Mesodermal cell (in vitro differentiated cells): ENCODE measurements around the gene PXN.

Experiments used
- H3K27ac ChIP-seq: 2 replicates; pipeline ENCODE4 v1.7.0; 2013; ENCODE audit warnings: mild to moderate bottlenecking, low read depth, low read length, moderate library complexity; ENCODE audit not compliant: severe bottlenecking
- H3K36me3 ChIP-seq: 2 replicates; pipeline ENCODE4 v1.7.1; 2013; ENCODE audit warnings: mild to moderate bottlenecking, low read length, moderate library complexity; ENCODE audit not compliant: control insufficient read depth, insufficient read depth
- H3K4me1 ChIP-seq: one replicate; pipeline ENCODE4 v1.7.1; 2013; ENCODE audit warnings: mild to moderate bottlenecking, low read length; ENCODE audit not compliant: insufficient read depth, control insufficient read depth, poor library complexity, severe bottlenecking
- H3K4me3 ChIP-seq: 2 replicates; pipeline ENCODE4 v1.7.0; 2013; ENCODE audit warnings: low read length, control low read depth, mild to moderate bottlenecking; ENCODE audit not compliant: insufficient read depth, poor library complexity, severe bottlenecking; ENCODE audit errors: extremely low read depth
- H3K9me3 ChIP-seq: 2 replicates; pipeline ENCODE4 v1.7.1; 2013; ENCODE audit warnings: mild to moderate bottlenecking, low read length, moderate library complexity; ENCODE audit not compliant: control insufficient read depth
- WGBS, 2 experiments: methylation state at CpG; one replicate each; pipeline ENCODE4 v1.1.5; 2013; ENCODE audit warnings: missing lambda C conversion rate in 2 of 2; ENCODE audit not compliant: insufficient coverage in 2 of 2; 5-methylcytosine and 5-hydroxymethylcytosine counted together

PXN gene

DNA sequence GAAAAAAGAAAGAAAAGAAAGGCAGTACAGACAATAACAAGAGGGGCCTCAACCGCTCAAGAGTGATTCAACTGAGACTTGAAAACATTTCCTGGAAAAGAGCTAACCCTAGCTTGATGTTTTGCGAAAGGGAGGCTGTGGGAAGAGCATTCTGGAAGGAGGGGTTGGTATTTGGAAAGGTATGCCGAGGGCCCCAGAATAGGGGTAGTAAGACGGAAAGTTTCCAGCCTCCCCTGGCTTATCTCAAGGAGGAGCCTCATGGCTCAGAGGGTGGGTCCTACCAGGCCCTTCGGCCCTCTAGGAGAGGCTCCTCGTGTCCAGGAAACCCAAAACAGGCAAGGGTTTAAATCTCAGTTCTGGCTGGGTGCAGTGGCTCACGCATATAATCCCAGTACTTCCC is 17.8 kb upstream of the PXN start:
- Histone ChIP-seq H3K4me1 (peaks cover 14% of the 10 kb centered on the region), H3K4me3 (no peak overlapping the region), H3K36me3 (no peaks in the 10 kb centered on the region), H3K27ac (no peak overlapping the region), H3K9me3 (no peaks in the 10 kb centered on the region)
- WGBS, 2 experiments: 76 to 81% methylated on average over 6 to 7 of the region's 7 CpGs

GRCh38 chr12:120278137-120279069 is 12.9 kb upstream of the PXN start:
- Histone ChIP-seq H3K9me3 (no peaks in the 10 kb centered on the region), H3K27ac (no peak overlapping the region), H3K4me3 (no peak overlapping the region), H3K4me1 (peaks cover 4% of the 10 kb centered on the region), H3K36me3 (no peaks in the 10 kb centered on the region)
- WGBS, 2 experiments: 96 to 98% methylated on average over 36 to 48 of the region's 57 CpGs

DNA sequence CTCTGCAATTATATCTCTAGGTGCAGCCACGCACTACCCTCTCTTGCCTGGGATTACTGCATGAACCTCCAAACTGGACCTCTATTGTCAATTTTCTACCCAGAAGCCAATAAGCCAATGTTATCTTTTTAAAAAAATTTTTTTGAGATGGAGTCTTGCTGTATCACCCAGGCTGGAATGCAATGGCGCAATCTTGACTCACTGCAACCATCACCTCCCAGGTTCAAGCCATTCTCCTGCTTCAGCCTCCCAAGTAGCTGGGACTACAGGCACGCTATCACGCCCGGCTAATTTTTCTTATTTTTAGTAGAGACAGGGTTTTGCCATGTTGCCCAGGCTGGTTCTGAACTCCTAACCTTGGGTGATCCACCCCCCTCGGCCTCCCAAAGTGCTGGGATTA is 11.2 kb upstream of the PXN start:
- Histone ChIP-seq H3K4me1 (no peaks in the 10 kb centered on the region), H3K9me3 (no peaks in the 10 kb centered on the region), H3K36me3 (no peaks in the 10 kb centered on the region), H3K4me3 (no peak overlapping the region), H3K27ac (no peak overlapping the region)
- WGBS, 2 experiments: 97 to 100% methylated on average over 2 to 5 of the region's 6 CpGs

GRCh38 chr12:120267736-120268135 is 2.2 kb upstream of the PXN start:
- no peak overlapping the region for H3K27ac ChIP-seq
- no peak overlapping the region for H3K4me3 ChIP-seq
- 85 to 88% methylated on average over 3 to 4 of the region's 4 CpGs for WGBS, 2 experiments
- H3K9me3 ChIP-seq: no peaks in the 10 kb centered on the region
- peaks cover 10% of the 10 kb centered on the region for H3K36me3 ChIP-seq
- H3K4me1 ChIP-seq: peaks cover 20% of the 10 kb centered on the region

DNA sequence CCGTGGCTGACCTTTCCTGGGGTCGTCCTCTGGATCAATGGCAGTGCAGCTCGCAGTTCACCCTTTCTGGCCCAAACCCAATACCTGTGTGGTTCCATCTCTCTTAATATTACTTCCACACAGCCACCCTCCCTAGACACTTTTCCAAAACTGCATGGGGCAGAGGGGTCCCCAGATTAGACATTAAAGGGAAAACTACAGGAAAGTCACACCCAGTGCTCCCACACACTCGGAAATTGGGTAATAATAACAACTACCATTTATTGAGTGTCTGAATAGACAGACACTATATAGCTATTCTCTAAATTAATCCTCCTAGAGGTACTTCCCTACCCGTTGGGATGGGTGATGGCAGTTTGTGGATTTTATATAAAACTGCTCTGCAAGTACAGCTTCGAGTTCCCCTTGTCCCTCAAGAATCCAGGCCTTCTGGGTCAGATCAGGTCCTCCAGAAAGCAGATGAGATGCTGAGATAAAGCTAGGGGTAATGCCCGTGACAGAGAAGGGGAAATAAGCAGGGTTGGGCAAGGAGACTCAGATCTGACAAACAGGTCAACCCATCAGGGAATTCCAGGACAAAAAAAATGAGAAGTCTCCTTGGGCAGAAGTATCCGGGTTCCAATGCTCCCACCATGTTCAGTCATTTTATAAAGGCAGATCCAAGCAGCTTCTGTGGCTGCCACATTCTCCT is 795 bp upstream of the PXN start:
- Histone ChIP-seq H3K27ac (no peak overlapping the region), H3K36me3 (peaks cover 23% of the 10 kb centered on the region), H3K4me1 (peaks cover 31% of the 10 kb centered on the region), H3K9me3 (no peaks in the 10 kb centered on the region), H3K4me3 (no peak overlapping the region)
- 95 to 97% methylated on average over 3 to 6 of the region's 8 CpGs for WGBS, 2 experiments

DNA sequence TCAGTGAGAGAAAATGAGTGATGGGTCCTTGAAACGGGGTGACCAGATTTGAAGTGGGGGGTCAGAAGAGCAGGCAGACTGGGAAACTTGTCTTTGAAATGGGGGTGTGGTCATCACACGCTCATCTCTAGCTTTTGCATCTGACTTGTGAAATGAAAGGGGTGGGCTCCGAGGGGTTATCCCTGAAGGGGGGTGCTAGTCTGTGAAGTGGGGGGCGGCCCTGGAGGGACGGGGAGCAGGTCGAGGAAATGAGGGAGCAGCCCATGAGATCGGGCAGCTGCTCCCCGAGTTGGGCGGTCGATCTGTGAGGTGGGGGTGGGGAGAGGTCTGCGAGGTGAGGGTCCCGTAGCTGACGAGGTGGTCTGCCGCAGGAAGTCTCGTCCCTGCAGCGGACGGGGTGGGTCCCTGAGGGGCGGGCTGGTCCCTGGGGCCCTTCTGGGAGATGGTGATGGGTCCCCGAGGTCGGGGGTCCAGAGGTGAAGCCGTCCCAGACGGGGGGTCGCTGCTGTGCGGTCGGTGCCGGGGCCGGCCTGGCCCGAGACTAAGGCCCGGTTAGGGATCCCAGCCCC is 542 bp downstream of the PXN start:
- H3K9me3 ChIP-seq: no peaks in the 10 kb centered on the region
- peaks cover 34% of the 10 kb centered on the region for H3K4me1 ChIP-seq
- H3K4me3 ChIP-seq: peak overlapping the region; percentile 87
- 0 to 1% methylated on average over 13 to 27 of the region's 29 CpGs for WGBS, 2 experiments
- peaks cover 30% of the 10 kb centered on the region for H3K36me3 ChIP-seq
- no peak overlapping the region for H3K27ac ChIP-seq

DNA sequence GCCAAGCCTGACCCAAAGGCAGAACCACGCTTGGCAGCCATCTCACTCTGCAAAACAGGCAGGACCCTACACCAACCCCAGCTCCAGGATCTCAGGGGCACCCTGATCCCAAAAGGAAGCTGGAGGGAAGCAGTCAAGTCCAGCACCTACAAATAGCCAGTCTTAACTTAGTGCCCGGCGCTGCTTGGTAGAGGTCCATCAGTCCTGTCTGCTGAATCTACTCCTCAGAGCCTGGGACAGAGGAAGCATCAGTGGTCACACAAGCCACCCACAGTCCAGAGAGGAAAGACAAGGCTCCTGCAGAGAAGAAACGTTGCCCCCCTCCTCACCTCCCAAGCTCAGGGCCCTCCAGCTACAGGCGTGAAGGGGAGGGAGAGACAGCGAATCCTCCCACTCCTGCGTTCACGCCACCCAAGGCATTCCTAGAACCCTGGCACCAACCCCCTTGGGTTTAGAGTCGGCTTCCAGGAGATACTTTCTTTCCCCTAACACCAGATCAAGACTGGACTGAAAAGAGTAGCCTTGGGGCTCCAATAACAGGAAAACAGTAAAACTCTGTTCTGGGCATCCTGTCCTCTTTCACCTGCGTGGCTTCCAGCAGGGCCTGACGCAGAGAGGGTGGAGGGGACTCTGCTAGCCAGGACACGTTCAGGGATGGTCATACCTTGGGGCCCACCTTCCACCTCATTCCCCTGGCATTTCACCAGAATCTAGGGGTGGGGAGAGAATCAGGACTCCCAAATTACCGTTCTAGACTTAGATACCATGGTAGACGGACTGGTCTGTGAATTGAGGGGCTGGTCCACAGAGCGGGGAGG is 1.2 kb downstream of the PXN start:
- Histone ChIP-seq H3K27ac (peak overlapping the region; percentile 29), H3K4me1 (peaks cover 34% of the 10 kb centered on the region), H3K9me3 (no peaks in the 10 kb centered on the region), H3K4me3 (peak overlapping the region; percentile 87), H3K36me3 (peaks cover 37% of the 10 kb centered on the region)
- WGBS, 2 experiments: 45 to 50% methylated on average over 6 to 7 of the region's 15 CpGs

GRCh38 chr12:120263748-120264085 is 1.8 kb downstream of the PXN start:
- Histone ChIP-seq H3K4me3 (peak overlapping the region; percentile 87), H3K36me3 (peaks cover 37% of the 10 kb centered on the region), H3K27ac (peak overlapping the region; percentile 29), H3K4me1 (peaks cover 34% of the 10 kb centered on the region), H3K9me3 (no peaks in the 10 kb centered on the region)
- 52 to 66% methylated on average over 5 of the region's 5 CpGs for WGBS, 2 experiments

DNA sequence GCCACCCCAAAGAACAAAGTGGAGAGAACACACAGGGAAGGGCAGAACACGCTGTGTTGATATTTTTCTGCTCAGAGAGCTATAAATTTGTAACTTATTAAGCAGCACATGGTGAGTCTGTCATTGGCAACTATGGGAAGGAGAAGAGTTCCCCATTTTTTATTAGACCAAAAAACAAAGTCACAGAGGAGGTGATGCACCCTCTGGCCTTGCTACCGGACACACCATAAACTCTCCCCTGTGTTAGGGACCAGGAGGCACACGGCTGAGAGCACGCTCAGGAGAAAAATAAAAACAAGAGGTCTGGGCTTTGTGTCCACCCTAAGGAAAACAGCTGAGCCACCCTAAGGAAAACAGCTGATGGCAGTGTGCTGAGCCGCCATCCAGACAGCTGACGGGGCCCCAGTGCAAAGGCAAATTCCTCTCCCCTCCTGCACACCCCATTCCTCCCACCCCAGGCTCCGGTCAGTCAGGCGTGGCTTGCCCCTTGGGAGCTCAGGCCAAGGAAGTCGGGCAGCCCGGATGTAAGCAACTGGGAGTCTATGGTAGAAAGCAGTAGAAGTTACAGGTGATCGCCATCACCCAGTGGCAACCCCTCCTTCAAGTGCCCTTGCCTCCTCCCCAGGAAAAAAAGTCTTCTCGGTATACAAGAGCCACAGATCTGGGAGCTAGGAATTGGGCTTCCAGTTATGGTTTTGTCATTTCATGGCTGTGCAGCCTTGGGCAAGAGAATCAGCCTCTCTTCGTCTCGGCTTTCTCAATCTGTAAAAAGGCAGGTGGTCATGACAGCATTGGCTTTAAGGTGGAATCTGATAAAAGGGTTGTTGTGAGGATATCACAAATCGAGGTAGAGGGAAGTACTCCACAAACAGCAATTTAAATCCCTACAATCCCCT is 2.4 kb downstream of the PXN start:
- peak overlapping the region; percentile 87 for H3K4me3 ChIP-seq
- no peak overlapping the region for H3K27ac ChIP-seq
- H3K36me3 ChIP-seq: peaks cover 42% of the 10 kb centered on the region
- 79 to 87% methylated on average over 3 to 5 of the region's 15 CpGs for WGBS, 2 experiments
- no peaks in the 10 kb centered on the region for H3K9me3 ChIP-seq
- peaks cover 34% of the 10 kb centered on the region for H3K4me1 ChIP-seq
